Prostate gland (tissue), 2 donors: Measurements from ENCODE around the gene ROBO2.

Experiments
- CTCF ChIP-seq, 4 experiments: fragments of 200-600 bp in 2 of 4; fragments of 450-650 bp in 2 of 4; sonication (generic) in 2 of 4; IDR thresholded peaks; 1 replicate in 3 of 4; 2 replicates in 1 of 4; pipeline ENCODE4 v1.5.1; 2016 to 2019; ENCODE audit warnings: antibody characterized with exemption in 4 of 4, mild to moderate bottlenecking in 2 of 4, moderate library complexity in 2 of 4
- POLR2A ChIP-seq: fragments of 450-650 bp; IDR thresholded peaks from one replicate; pipeline ENCODE4 v1.6.1; 2016; ENCODE audit warnings: antibody characterized with exemption, mild to moderate bottlenecking
- POLR2AphosphoS5 ChIP-seq: sonication (generic); formaldehyde crosslinking; IDR thresholded peaks from one replicate; pipeline ENCODE4 v1.6.1; 2017; ENCODE audit warnings: antibody characterized with exemption

- TF ChIP-seq CTCF (IDR thresholded peaks at IDR 0.05) (no peak), POLR2A (no peak), POLR2AphosphoS5 (no peak)
These were observed 106.1 kb downstream of the ROBO2 start for GRCh38 chr3:77146004-77146403.
